Kidney (tissue), 14 donors: ENCODE measurements around the gene SYT1. TPM values are rescaled to one million over a fixed set of nuclear protein-coding genes. Genes with fewer than 3 reads are reported as not detected.

Experiments
- DNase-seq, 5 donors: peaks; one replicate each; pipeline ENCODE4 v3.0.0-alpha.2; 2013 to 2020
- FAIRE-seq: peaks from 2 replicates; lab custom pipeline; 2012; peaks lifted over from hg19 to GRCh38; lab: Jason Lieb, UNC
- H3K27ac ChIP-seq, 2 donors: one replicate each; pipeline ENCODE4 v1.7.0; 2013; ENCODE audit warnings: low read depth in 2 of 2, low read length in 2 of 2, inconsistent platforms in 1 of 2
- H3K27me3 ChIP-seq: one replicate; pipeline ENCODE4 v1.7.1; 2013; ENCODE audit warnings: low read length, inconsistent platforms; ENCODE audit not compliant: control insufficient read depth, insufficient read depth
- H3K36me3 ChIP-seq, 3 donors: one replicate each; pipeline versions ENCODE4 v1.7.0 to v1.7.1; 2013; ENCODE audit warnings: low read length in 3 of 3, control low read depth in 1 of 3, inconsistent platforms in 1 of 3; ENCODE audit not compliant: insufficient read depth in 3 of 3, control insufficient read depth in 2 of 3
- H3K4me1 ChIP-seq, 3 donors: one replicate each; pipeline versions ENCODE4 v1.7.0 to v1.7.1; 2013; ENCODE audit warnings: low read length in 3 of 3, inconsistent platforms in 1 of 3, low read depth in 1 of 3; ENCODE audit not compliant: control insufficient read depth in 2 of 3, insufficient read depth in 2 of 3
- H3K4me3 ChIP-seq, 3 donors: one replicate each; pipeline versions ENCODE4 v1.7.0 to v1.8.1; 2013; ENCODE audit warnings: low read length in 3 of 3, control low read depth in 1 of 3, inconsistent platforms in 1 of 3
- H3K9ac ChIP-seq, 3 donors: one replicate each; pipeline versions ENCODE4 v1.7.0 to v1.7.1; 2013; ENCODE audit warnings: low read length in 3 of 3, control low read depth in 1 of 3, inconsistent platforms in 1 of 3
- H3K9me3 ChIP-seq, 3 donors: one replicate each; pipeline versions ENCODE4 v1.7.0 to v1.7.1; 2013; ENCODE audit warnings: low read length in 3 of 3, control low read depth in 1 of 3, inconsistent platforms in 1 of 3; ENCODE audit not compliant: control insufficient read depth in 2 of 3, insufficient read depth in 1 of 3
- CTCF ChIP-seq: IDR thresholded peaks from 3 replicates; pipeline ENCODE4 v1.5.1; 2012; ENCODE audit warnings: mild to moderate bottlenecking, moderate library complexity, borderline replicate concordance; ENCODE audit not compliant: insufficient read depth; ENCODE audit errors: extremely low read depth
- intact Hi-C: fragments of 100-400 bp; cut with DNase I; formaldehyde crosslinking; loops from one replicate; pipeline ENCODE4 v1.11.1; 2022
- polyA plus RNA-seq: library from polyadenylated mRNA; stranded (reverse); fragments of 350-450 nt; fragmentation: Illumina TruSeq; extraction: RNeasy Lipid Tissue Mini Kit (QIAGEN cat#74804); gene quantifications from one replicate; pipeline ENCODE4 v1.2.3, GENCODE V29; 2014; ENCODE audit warnings: low read depth, low replicate concordance; ENCODE audit not compliant: insufficient read depth
- total RNA-seq: library from RNA; stranded (reverse); fragmentation: NEBNext Ultra II Directional; extraction: Animal tissue kit (Norgen Biotek cat#: 25700); gene quantifications from one replicate; pipeline ENCODE4 v1.2.1, GENCODE V29; 2021
- donor health status: control.
- donor health status: control.
- donor health status: control.
- donor health status: control.
- donor health status: control.
- donor health status: DM: yes; HTN: yes; CAD: no.
- donor health status: Normal renal cell carcinoma (clear cell type).

The SYT1 gene
- total and polyA plus RNA-seq, 2 donors from 2014 or later: 0.69 to 1.2 TPM

- no peak for FAIRE-seq
- H3K27ac ChIP-seq: no peak overlapping the region
- no peak for TF ChIP-seq CTCF
- H3K36me3 ChIP-seq: no peaks in the 10 kb centered on the region
- H3K4me3 ChIP-seq: no peak overlapping the region
- H3K9ac ChIP-seq: no peak overlapping the region
- H3K27me3 ChIP-seq: no peaks in the 10 kb centered on the region
- no peak for DNase-seq
- no peaks in the 10 kb centered on the region for H3K4me1 ChIP-seq
- no peaks in the 10 kb centered on the region for H3K9me3 ChIP-seq
- intact Hi-C loops: no loop called here
These were observed 52.4 kb downstream of the SYT1 start for GRCh38 chr12:78916845-78917480.

- H3K27ac ChIP-seq: no peak overlapping the region
- FAIRE-seq: no peak
- no peaks in the 10 kb centered on the region for H3K36me3 ChIP-seq
- no peaks in the 10 kb centered on the region for H3K4me1 ChIP-seq
- no peak overlapping the region for H3K9ac ChIP-seq
- H3K27me3 ChIP-seq: no peaks in the 10 kb centered on the region
- H3K4me3 ChIP-seq: no peak overlapping the region
- intact Hi-C loops: no loop called here
- DNase-seq: no peak
- TF ChIP-seq CTCF: no peak
- no peaks in the 10 kb centered on the region for H3K9me3 ChIP-seq
These were observed 52.9 kb downstream of the SYT1 start for GRCh38 chr12:78917513-78917912.

- H3K9ac ChIP-seq: no peak overlapping the region
- no peaks in the 10 kb centered on the region for H3K36me3 ChIP-seq
- no peaks in the 10 kb centered on the region for H3K4me1 ChIP-seq
- H3K27ac ChIP-seq: no peak overlapping the region
- FAIRE-seq (no peak), DNase-seq (no peak)
- intact Hi-C loops: no loop called here
- H3K4me3 ChIP-seq: no peak overlapping the region
- no peaks in the 10 kb centered on the region for H3K27me3 ChIP-seq
- H3K9me3 ChIP-seq: no peaks in the 10 kb centered on the region
- TF ChIP-seq CTCF: no peak
These were observed 53.7 kb downstream of the SYT1 start for GRCh38 chr12:78918268-78918667.
